GM19395 (cell line): ENCODE measurements around the gene HIGD1C.
A peak's percentile ranks its signal among the peaks of the same experiment; 100 is the strongest.
"Not testable (repeated sequence)": the region's sequence is repeated elsewhere in the genome, so short reads cannot be mapped to it uniquely, and the experiment has no call there.

Source experiments
- ATAC-seq: cut with Tn5 transposase; IDR thresholded peaks from one replicate; pipeline ENCODE4 v1.9.1; 2021; ENCODE audit warnings: mild to moderate bottlenecking, moderate library complexity; ENCODE audit not compliant: unreplicated experiment

HIGD1C gene

DNA sequence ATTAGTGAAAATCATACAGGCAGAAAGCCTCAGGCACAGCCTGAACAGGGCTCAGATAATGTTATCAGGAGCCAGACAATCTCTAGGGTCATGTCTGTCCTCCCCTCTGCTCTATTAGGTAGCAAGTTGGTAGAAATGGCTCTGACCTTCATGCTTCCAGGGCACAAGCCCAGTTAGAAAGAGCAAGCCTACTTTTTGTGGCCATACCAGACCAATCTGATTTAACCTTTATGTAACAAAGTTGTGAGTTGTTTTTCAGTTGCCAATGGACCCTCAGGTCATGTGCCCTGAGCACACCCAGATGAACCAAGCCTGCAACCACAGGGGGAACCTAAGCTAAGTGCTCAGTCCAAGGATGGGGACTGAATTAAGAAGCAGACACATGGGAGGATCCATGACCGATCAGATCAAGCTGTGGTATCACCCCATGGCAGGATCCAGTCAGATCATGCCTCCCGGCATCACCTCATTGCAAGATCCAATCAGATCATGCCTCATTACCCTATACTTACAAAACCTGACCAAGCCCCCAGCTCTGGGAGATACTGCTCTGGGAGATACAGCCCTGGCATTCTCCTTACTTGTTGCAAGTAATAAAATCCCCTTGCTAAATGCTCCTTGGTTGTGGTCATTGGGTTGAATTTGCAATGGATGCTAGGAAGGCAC is 18.8 kb upstream of the HIGD1C start:
- ATAC-seq, result no peak

DNA sequence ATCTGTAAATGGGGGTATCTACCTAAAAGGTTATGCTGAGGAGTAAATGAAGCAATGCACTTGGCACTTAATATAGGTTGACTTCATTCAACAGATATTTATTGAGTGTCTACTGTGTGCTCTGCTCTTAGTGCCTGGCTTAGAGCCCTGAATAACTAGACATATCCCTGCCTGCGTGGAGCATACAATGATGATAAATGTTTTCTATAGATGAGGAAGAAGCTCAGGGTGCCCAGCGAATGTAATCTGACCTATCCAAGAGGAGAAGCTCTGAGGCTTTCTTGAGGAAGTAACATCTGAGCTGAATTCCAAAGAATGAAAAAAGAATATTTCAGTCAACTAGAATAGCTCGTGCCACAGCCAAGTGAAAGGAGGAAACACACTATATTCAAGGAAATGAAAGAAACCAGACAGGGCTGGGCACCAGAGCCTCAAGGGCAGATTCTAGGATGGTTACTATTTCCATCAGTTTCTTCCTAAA is 17.9 kb upstream of the HIGD1C start:
- no peak for ATAC-seq

- no peak for ATAC-seq
These were observed 17.1 kb upstream of the HIGD1C start for GRCh38 chr12:50934981-50935807.

DNA sequence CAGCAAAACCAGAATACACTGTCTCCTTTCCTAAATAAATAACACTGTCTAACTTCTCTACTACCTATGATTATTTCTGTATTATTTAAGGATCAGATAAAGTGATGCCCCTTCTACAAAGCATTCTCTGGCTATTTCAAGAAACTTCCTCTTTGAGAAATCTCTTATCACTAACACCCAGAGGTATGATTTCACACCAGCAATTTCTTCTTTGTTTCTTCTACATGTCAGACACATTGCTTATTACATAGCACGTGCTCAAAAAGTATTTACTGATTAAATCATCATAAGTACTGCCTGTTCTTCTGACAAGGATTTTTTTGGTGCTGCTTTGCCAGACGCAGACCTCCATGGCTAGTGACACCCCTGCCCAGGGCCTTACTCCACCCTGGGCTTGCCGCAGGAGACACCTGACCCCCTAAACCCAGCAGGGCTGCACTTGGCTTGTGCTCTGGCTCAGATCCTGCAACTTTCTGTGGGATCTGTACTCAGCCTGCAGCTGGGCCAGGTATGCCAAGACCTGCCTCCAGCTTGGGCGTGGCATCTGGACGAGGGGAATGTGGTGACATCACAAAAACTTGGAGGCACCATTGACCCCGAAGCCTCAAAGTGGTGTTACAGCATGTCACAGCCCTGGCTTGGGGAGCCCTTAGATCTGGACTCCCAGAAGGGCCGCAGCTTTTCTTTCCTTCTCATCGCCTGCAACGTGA is 15.4 kb upstream of the HIGD1C start:
- ATAC-seq, result no peak

- ATAC-seq, result no peak
These were observed 14.7 kb upstream of the HIGD1C start for GRCh38 chr12:50937653-50938052.

DNA sequence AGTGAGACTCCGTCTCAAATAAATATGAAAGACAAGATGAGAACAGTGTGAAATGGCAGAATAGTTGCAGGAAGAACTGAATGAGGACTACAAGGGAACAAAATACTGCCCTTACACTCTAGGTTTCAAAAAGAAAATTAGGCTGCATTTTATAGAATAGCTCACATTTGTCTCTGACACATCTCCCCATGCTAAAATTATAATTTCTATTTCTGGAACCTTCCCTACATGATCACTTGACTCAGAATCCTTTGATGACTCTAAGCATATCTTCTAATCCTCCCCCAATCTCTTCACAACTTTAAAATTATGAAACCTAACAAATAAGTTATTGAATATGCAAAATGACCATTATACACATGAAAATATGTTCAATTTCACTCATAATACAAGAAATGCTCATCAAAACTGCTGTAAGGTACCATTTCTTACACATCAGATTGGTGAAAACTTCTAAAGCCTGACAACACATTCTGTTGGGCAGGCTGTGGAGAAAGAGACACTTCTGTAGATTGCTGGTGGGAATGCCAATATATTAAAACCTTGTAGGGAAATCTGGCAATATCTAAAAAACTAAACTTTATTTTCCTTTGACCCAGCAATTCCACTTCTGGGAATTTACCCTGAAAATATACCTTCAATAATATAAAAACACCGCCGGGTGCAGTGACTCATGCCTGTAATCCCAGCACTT is 4.3 kb upstream of the HIGD1C start:
- no peak for ATAC-seq

- no peak for ATAC-seq
These were observed 3.5 kb upstream of the HIGD1C start for GRCh38 chr12:50948798-50949197.

- ATAC-seq, result no peak
These were observed 2.5 kb upstream of the HIGD1C start for GRCh38 chr12:50949801-50950302.

DNA sequence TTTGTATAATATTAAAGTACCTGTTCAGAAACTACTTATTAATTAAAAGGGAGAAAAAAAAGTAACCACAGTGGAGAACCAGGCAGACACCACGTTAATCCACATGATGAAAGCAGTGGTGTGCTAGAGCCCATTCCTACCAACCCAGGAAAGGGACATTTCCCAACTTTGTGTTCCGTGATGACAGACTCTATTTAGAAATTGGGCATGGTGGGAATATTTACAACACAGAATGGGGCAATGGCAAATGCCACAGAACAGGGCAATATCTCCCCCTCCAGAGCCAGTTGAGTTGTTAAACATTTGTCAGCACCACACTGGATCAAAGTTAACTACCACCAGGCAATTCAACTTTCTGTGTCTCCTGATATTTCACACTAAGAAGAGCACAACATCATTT is 1.2 kb upstream of the HIGD1C start:
- ATAC-seq, result no peak

DNA sequence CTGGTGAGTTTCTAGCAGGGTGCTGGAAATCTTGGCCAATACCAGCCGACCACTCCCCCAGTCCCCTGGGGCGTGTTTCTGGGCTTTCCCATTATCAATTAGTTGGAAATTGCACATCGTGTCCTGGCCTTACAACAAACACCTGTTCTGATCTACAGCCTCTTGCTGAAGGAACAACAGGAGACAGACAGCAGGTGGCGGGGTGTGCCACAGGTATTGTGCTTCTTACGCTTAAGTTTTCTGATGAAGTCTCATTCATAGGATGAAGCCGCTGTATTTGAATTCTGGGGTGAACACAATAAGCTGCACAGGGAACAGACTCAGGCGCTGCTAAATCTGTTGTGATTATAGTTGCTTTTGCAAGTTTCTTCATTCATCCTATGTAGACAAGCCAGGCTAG is 703 bp downstream of the HIGD1C start:
- ATAC-seq, result no peak

DNA sequence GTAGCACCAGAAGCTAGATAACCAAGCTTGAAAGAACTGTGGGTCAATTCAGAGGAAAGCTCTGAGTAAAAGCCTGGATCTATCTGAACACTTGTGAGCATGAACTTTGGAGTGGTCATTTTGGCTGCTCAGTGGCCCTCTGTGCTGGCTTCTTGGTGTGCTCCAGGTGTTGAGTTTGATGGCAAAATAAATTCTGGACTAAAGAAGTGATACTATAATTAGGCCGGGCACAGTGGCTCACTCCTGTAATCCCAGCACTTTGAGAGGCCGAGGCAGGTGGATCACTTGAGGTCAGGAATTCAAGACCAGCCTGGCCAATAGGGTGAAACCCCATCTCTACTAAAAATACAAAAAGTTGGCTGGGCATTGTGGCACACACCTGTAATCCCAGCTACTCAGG is 2.4 kb downstream of the HIGD1C start:
- ATAC-seq, result not testable (repeated sequence)

DNA sequence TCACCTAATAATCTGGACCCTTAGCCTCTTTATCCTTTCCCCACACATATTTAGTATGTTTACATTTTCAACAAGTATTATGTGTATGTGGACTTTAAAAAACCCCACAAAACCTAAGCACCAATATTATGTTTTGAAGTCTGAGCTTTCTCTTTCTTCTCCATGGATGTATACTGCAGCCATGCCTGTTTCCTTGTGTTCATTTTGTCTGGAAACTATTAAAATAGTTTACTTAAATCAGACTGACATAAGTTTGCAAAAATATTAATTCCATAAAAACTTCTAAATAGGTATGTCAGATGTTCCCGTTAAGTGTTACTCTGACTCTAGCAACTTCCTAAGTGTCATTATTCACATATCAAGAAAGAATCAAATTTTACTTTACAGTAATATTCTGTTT is 2.9 kb downstream of the HIGD1C start:
- no peak for ATAC-seq

DNA sequence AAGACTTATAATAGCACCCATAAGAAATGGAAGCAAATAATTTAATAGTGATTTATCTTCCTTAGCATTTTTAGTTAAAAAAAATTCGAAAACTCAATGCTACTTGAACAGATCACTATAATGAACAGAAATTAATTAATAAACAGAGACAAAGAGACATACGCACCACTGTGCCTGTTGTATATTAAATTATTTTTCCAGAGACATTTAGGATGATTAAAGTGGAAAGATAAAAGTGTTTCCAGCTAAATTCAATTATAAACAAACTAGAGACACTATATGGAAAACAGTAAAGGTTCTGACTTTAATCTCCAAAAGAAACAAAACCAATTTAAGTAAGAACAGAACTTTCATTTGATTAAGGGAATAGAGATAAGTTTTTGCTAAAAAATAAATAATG is 3.4 kb downstream of the HIGD1C start:
- ATAC-seq, result no peak

DNA sequence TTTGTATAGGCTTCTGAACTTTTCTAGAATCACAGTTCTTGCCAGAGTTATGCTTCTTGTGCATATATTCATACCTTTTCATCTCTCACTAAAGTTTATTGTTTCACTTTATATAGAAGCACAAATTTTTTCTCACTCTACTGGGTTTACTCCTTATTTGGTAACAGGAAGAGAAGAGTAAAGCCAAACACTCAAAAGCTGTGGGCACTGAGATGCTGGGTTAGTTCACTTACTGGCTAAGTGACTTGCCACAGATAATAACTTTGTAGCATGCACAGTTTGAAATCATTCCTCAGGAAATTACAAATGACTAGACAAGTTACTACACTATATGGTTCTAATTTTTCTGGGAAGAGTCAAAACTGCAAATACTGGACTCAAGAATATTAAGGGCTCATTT is 7.8 kb downstream of the HIGD1C start:
- ATAC-seq, result no peak

DNA sequence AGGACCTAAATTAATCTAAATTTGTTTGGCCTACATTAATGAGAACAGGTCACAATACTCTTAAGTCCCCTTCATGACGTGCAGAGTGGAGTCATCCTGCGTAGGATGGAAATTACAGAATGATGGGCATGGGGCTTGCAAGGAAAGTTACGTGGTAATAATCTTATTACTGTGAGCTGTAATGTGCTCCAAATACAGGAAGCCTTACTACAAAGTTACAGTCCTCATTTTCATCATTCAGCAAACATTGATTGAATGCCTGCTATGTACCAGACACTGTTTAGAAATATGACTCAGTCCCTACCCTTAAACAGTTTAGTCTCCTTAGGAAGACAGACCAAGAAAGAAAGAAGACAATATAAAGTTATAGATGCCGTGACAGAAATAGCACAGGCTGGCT is 9.4 kb downstream of the HIGD1C start:
- no peak for ATAC-seq

DNA sequence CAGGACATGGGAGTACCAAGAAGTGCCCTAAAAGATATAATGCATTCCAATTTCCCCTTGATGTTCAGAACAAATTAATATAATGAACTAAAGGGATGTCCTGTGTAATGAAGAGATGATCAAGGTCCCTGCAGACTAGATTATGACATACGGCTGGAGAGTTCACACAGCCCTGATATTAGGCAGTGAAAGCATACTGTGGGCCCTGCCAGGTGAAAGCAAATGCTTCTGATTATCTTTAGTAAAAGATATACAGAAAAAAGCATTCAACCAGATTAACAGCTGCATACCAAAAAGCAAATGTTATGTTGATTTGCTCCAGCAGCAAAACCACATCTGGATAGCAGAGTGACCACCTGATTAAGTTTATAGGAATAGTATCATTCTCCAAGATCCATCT is 12.1 kb downstream of the HIGD1C start:
- ATAC-seq, result no peak

DNA sequence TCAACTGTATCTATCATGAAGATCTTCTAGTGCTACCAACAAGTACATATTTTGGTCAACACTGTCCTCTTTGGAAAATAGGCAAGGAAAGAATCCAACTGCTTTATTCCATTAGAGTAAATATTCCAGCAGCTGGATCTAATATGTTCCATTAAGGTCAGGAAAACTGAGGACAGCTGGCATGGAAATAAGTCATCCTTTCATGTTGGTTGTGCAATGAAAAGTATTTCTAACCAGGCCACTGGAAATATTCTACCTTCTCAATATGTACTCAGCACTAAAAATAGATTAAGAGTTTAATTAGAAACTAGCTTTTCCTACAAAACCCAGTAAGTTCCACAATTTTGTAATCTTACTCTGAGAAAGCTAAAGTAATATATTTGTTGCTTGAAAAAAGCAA is 19.6 kb downstream of the HIGD1C start:
- ATAC-seq, result no peak

DNA sequence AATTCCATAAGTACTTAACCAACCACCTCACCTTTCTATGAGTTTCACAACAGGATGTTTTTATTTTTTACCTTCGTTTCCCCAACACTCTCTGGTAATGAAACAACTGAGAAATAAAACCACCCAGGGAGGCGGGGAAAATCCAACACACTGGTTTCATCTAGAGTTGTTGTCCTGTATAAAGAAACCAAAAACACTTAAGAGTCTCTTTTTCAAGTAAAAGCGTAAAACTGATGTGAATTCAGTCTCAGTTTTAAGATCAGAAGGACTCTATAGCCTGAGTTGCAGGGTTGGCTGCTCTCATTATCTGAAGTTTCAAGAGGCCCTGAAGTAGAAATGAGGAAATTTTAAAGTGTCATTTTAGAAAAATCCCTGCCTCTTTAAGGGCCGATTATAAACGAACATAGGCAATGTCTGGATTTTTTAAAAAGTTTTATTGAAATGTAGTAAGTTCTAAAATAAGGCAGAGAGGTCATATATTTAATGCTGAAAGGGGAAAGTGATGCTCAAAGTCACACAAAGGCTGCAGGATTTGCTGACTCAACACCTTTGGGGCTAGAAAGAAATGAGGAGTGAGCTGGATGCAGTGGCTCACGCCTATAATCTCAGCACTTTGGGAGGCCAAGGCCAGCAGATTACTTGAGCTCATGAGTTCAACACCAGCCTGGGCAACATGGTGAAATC is 27.2 kb downstream of the HIGD1C start:
- peak; percentile 68 for ATAC-seq

DNA sequence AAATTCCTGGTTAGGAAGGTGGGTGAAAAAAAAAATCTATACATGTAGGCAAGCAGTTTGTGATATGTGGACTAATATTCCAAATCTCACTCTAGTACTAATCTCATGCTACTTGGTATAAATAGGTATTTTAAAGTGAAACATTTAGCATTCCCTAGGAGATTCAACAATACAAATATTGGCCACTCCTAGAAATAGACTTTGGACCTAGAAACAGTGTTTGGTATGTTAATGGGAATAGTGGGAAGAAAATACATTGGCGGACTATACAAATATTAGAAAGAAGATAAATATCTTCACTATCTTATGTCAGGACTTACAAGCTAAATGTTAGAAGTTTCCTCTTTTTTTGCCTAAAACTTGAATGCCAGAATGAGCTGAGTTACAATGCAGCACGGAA is 28.2 kb downstream of the HIGD1C start:
- ATAC-seq, result no peak
